Measurements from ENCODE around the gene GOLGA6L7. TPM values are rescaled to one million over a fixed set of nuclear protein-coding genes. Genes with fewer than 3 reads are reported as not detected.
A peak's percentile ranks its signal among the peaks of the same experiment; 100 is the strongest.

GOLGA6L7 gene
- total and polyA plus RNA-seq, 9 of the 15 experiments (the other 6 are each of a cell fraction or from before 2014, with no cell fraction given) = 0.11 to 0.14 (median 0.11) TPM; not detected in 6

DNA sequence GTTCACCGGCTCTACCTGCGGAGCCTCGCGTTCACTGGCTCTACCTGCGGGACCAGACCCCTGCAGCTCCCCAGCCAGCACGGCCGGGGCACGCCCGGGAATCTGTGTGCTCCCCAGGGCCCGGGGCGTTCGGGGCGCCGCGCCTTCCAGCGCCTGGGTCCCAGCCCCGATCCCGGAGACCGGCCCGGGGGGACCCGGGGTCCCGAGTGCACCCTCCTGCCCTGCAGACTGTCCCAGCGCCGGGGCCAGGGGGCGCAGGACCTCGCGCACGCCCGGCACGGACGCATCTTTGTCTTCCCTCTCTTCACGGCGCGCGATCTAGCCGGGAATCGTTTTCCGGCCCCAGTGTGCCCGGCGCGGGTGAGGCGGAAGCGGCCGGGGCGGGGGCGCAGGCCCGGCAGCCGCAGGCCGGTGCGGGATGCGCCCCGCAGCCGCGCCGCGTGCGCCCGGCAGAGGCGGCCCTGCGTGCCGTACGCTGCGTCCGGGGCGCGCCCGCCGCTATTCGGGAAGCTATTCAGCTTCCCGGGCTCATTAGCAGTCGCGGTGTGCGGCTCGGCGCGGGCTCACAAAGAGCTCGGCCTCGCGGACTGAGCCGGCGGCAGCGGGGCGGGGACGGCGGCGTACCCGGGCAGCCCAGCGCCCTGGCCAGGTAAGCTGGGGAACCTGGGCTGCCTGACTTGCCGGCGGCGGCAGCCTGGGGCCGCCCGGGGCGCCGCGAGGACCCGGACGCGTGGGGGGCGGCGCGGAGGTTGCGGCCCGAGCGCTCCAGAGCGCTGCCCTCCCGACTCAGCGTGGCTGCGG is 37.4 kb upstream of the GOLGA6L7 start, which contains the start of gene APBA2 (continued):
- TF ChIP-seq, protein P1, sequence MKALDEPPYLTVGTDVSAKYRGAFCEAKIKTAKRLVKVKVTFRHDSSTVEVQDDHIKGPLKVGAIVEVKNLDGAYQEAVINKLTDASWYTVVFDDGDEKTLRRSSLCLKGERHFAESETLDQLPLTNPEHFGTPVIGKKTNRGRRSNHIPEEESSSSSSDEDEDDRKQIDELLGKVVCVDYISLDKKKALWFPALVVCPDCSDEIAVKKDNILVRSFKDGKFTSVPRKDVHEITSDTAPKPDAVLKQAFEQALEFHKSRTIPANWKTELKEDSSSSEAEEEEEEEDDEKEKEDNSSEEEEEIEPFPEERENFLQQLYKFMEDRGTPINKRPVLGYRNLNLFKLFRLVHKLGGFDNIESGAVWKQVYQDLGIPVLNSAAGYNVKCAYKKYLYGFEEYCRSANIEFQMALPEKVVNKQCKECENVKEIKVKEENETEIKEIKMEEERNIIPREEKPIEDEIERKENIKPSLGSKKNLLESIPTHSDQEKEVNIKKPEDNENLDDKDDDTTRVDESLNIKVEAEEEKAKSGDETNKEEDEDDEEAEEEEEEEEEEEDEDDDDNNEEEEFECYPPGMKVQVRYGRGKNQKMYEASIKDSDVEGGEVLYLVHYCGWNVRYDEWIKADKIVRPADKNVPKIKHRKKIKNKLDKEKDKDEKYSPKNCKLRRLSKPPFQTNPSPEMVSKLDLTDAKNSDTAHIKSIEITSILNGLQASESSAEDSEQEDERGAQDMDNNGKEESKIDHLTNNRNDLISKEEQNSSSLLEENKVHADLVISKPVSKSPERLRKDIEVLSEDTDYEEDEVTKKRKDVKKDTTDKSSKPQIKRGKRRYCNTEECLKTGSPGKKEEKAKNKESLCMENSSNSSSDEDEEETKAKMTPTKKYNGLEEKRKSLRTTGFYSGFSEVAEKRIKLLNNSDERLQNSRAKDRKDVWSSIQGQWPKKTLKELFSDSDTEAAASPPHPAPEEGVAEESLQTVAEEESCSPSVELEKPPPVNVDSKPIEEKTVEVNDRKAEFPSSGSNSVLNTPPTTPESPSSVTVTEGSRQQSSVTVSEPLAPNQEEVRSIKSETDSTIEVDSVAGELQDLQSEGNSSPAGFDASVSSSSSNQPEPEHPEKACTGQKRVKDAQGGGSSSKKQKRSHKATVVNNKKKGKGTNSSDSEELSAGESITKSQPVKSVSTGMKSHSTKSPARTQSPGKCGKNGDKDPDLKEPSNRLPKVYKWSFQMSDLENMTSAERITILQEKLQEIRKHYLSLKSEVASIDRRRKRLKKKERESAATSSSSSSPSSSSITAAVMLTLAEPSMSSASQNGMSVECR (CRISPR knock-in tag; IDR thresholded peaks at IDR 0.05) = peak; percentile 42; the same call in 1 of the 2 replicates
- peak; percentile 24 for TF ChIP-seq U2AF1 (optimal IDR thresholded peaks at IDR 0.05; ENCODE audit: low read depth, low read length)
- TF ChIP-seq, protein P2, sequence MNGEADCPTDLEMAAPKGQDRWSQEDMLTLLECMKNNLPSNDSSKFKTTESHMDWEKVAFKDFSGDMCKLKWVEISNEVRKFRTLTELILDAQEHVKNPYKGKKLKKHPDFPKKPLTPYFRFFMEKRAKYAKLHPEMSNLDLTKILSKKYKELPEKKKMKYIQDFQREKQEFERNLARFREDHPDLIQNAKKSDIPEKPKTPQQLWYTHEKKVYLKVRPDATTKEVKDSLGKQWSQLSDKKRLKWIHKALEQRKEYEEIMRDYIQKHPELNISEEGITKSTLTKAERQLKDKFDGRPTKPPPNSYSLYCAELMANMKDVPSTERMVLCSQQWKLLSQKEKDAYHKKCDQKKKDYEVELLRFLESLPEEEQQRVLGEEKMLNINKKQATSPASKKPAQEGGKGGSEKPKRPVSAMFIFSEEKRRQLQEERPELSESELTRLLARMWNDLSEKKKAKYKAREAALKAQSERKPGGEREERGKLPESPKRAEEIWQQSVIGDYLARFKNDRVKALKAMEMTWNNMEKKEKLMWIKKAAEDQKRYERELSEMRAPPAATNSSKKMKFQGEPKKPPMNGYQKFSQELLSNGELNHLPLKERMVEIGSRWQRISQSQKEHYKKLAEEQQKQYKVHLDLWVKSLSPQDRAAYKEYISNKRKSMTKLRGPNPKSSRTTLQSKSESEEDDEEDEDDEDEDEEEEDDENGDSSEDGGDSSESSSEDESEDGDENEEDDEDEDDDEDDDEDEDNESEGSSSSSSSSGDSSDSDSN (IDR thresholded peaks at IDR 0.05; ENCODE audit: borderline replicate concordance in 1 of 2, low read depth in 2 of 2, low read length in 2 of 2) = peak in 1 of 2 experiments; percentile 47; a peak in 1 of 4 replicates
- peak; percentile 86 for TF ChIP-seq CTBP1 (IDR thresholded peaks at IDR 0.05; ENCODE audit: borderline replicate concordance)
- no peak for TF ChIP-seq ZNF445 (CRISPR knock-in tag; IDR thresholded peaks at IDR 0.05; ENCODE audit: low read depth)
- 0 out of 2 replicates have a peak, but pooled peaks have one; percentile 27 for TF ChIP-seq ELF1 (tag; IDR thresholded peaks at IDR 0.05)
- no peak for TF ChIP-seq SMARCA5 (IDR thresholded peaks at IDR 0.05)
- TF ChIP-seq, protein P3, sequence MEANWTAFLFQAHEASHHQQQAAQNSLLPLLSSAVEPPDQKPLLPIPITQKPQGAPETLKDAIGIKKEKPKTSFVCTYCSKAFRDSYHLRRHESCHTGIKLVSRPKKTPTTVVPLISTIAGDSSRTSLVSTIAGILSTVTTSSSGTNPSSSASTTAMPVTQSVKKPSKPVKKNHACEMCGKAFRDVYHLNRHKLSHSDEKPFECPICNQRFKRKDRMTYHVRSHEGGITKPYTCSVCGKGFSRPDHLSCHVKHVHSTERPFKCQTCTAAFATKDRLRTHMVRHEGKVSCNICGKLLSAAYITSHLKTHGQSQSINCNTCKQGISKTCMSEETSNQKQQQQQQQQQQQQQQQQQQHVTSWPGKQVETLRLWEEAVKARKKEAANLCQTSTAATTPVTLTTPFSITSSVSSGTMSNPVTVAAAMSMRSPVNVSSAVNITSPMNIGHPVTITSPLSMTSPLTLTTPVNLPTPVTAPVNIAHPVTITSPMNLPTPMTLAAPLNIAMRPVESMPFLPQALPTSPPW (CRISPR knock-in tag; IDR thresholded peaks at IDR 0.05) = peak; percentile 48; the same call in 1 of the 2 replicates
- TF ChIP-seq POLR2G (IDR thresholded peaks at IDR 0.05; ENCODE audit: low read depth, low read length) = peak; percentile 86
- peak; percentile 81 for TF ChIP-seq ZFX (CRISPR knock-in tag; IDR thresholded peaks at IDR 0.05)
- no peak for TF ChIP-seq MYBL2 (IDR thresholded peaks at IDR 0.05; ENCODE audit: low read depth)
- no peak for TF ChIP-seq MYBL2 (CRISPR knock-in tag; IDR thresholded peaks at IDR 0.05; ENCODE audit: borderline replicate concordance)
- peak; percentile 51; the same call in 1 of the 2 replicates for TF ChIP-seq GATAD2B (IDR thresholded peaks at IDR 0.05; ENCODE audit: borderline replicate concordance)
- TF ChIP-seq SIN3A (IDR thresholded peaks at IDR 0.05; ENCODE audit: borderline replicate concordance in 2 of 2, control insufficient read depth in 1 of 2, low read depth in 2 of 2, low read length in 2 of 2) = 0 out of 4 replicates have a peak, but pooled peaks of 1 of the 2 experiments have one; percentile 1
- TF ChIP-seq ZZZ3 (IDR thresholded peaks at IDR 0.05) = no peak
- peak; percentile 28 for TF ChIP-seq HMGN3 (IDR thresholded peaks at IDR 0.05; ENCODE audit: borderline replicate concordance, extremely low read depth, insufficient read length, low read depth, low read length)
- TF ChIP-seq PCBP1 (IDR thresholded peaks at IDR 0.05; ENCODE audit: low read depth, low read length, poor library complexity, severe bottlenecking) = peak; percentile 41

Data from K562 (cell line).